GM10248 (cell line): ENCODE data around the gene PAH.

Experiments used
- CTCF ChIA-PET: fragments of 300-600 bp; sonication (Branson Sonifier 250); formaldehyde crosslinking; extraction: SDS; loops from one replicate; lab custom pipeline; 2021; ENCODE audit warnings: antibody characterized with exemption; lab: Yijun Ruan, JAX
- POLR2A ChIA-PET: fragments of 350-650 bp; sonication (Branson Sonifier 250); formaldehyde crosslinking; extraction: SDS; loops from one replicate; lab custom pipeline; 2020; ENCODE audit warnings: antibody characterized with exemption; lab: Yijun Ruan, JAX
- DNase-seq: peaks from one replicate; pipeline ENCODE4 v3.0.0; 2012; ENCODE audit errors: extremely low spot score
- CTCF ChIP-seq: IDR thresholded peaks from 2 replicates; pipeline ENCODE4 v1.5.1; 2012; ENCODE audit warnings: mild to moderate bottlenecking, low read depth; ENCODE audit errors: extremely low read depth, missing control alignments, control extremely low read depth

PAH gene

GRCh38 chr12:102907918-102908317, 9.1 kb downstream of the PAH start:
- ChIA-PET POLR2A (no interaction called here), CTCF (no interaction called here)
- no peak for TF ChIP-seq CTCF

GRCh38 chr12:102905229-102905628, 11.8 kb downstream of the PAH start:
- no peak for TF ChIP-seq CTCF
- CTCF ChIA-PET: interaction anchor here (0.7 to 0.9 kb wide), 2 partner anchors 8 to 88 kb away, joined by 3 read pairs; no protein-coding TSS in a partner anchor
- POLR2A ChIA-PET: no interaction called here

More at GRCh38 chr12:102907918-102908317, 9.1 kb downstream of the PAH start:
- no peak for DNase-seq

GRCh38 chr12:102903337-102904007, 13.6 kb downstream of the PAH start:
- ChIA-PET POLR2A (no interaction called here), CTCF (interaction anchor here (0.8 to 1.9 kb wide), 3 partner anchors 9 to 20 kb away, joined by 3 to 7 read pairs (median 4); no protein-coding TSS in a partner anchor)
- no peak for DNase-seq
- TF ChIP-seq CTCF: no peak

More at GRCh38 chr12:102905229-102905628, 11.8 kb downstream of the PAH start:
- no peak for DNase-seq

- ChIA-PET POLR2A (no interaction called here), CTCF (interaction anchor here (1.5 to 1.9 kb wide), 2 partner anchors 8 to 19 kb away, joined by 3 to 7 read pairs; no protein-coding TSS in a partner anchor)
- DNase-seq: no peak
Measured at GRCh38 chr12:102902093-102902492, 15.0 kb downstream of the PAH start.

GRCh38 chr12:102900389-102900788, 16.7 kb downstream of the PAH start:
- CTCF ChIA-PET: no interaction called here
- no peak for DNase-seq
- no peak for TF ChIP-seq CTCF
- POLR2A ChIA-PET: no interaction called here

More at GRCh38 chr12:102902093-102902492, 15.0 kb downstream of the PAH start:
- TF ChIP-seq CTCF: no peak

- TF ChIP-seq CTCF: no peak
- DNase-seq: no peak
- POLR2A ChIA-PET: no interaction called here
- CTCF ChIA-PET: no interaction called here
Measured at GRCh38 chr12:102896067-102896466, 21.0 kb downstream of the PAH start.
